MM.1S (cell line): ENCODE data around the gene TRPC1.

ENCODE experiments used
- DNase-seq: peaks from one replicate; pipeline ENCODE4 v3.0.0-alpha.2; 2015
- H2AFZ ChIP-seq: fragments of 300-600 bp; sonication (generic); 2 replicates; pipeline ENCODE4 v1.6.0; 2016; ENCODE audit warnings: antibody characterized with exemption, low read length
- H3F3A ChIP-seq: fragments of 300-600 bp; sonication (generic); 2 replicates; pipeline ENCODE4 v1.6.1; 2016; ENCODE audit warnings: mild to moderate bottlenecking, antibody characterized with exemption, low read length, moderate library complexity, mixed read lengths; ENCODE audit not compliant: insufficient read depth
- H3K27ac ChIP-seq: fragments of 300-600 bp; sonication (generic); 2 replicates; pipeline ENCODE4 v1.5.1; 2016; ENCODE audit warnings: mild to moderate bottlenecking, low read length
- H3K27me3 ChIP-seq: fragments of 300-600 bp; sonication (generic); replicated peaks from 2 replicates; pipeline ENCODE4 v1.6.0; 2016; ENCODE audit warnings: low read length; ENCODE audit not compliant: insufficient read depth
- H3K36me3 ChIP-seq: fragments of 300-600 bp; sonication (generic); replicated peaks from 2 replicates; pipeline ENCODE4 v1.6.1; 2016; ENCODE audit warnings: mild to moderate bottlenecking, low read length, mixed read lengths; ENCODE audit not compliant: insufficient read depth
- H3K4me1 ChIP-seq: fragments of 300-600 bp; sonication (generic); 2 replicates; pipeline ENCODE4 v1.6.1; 2016; ENCODE audit warnings: low read length, mixed read lengths
- H3K4me2 ChIP-seq: fragments of 300-600 bp; sonication (generic); 2 replicates; pipeline ENCODE4 v1.6.0; 2016; ENCODE audit warnings: low read depth, low read length
- H3K4me3 ChIP-seq: fragments of 300-600 bp; sonication (generic); 2 replicates; pipeline ENCODE4 v1.5.1; 2016; ENCODE audit warnings: low read length, mixed read lengths
- H3K79me2 ChIP-seq: fragments of 300-600 bp; sonication (generic); 2 replicates; pipeline ENCODE4 v1.6.1; 2016; ENCODE audit warnings: mixed run types, low read length, mixed read lengths
- H3K9ac ChIP-seq: fragments of 300-600 bp; sonication (generic); 2 replicates; pipeline ENCODE4 v1.6.1; 2016; ENCODE audit warnings: low read length, mixed read lengths
- H3K9me2 ChIP-seq: fragments of 300-600 bp; sonication (generic); replicated peaks from 2 replicates; pipeline ENCODE4 v1.6.1; 2016; ENCODE audit warnings: mild to moderate bottlenecking, low read length, mixed read lengths; ENCODE audit not compliant: insufficient read depth
- H3K9me3 ChIP-seq: fragments of 300-600 bp; sonication (generic); replicated peaks from 2 replicates; pipeline ENCODE4 v1.6.1; 2016; ENCODE audit warnings: mild to moderate bottlenecking, low read length, mixed read lengths; ENCODE audit not compliant: insufficient read depth
- H4K20me1 ChIP-seq: fragments of 300-600 bp; sonication (generic); 2 replicates; pipeline ENCODE4 v1.6.1; 2016; ENCODE audit warnings: mild to moderate bottlenecking, low read length, moderate library complexity, mixed read lengths; ENCODE audit not compliant: insufficient read depth
- CTCF ChIP-seq: fragments of 300-600 bp; sonication (generic); IDR thresholded peaks from 2 replicates; pipeline ENCODE4 v1.5.1; 2016; ENCODE audit warnings: antibody characterized with exemption, low read length, mixed read lengths
- EZH2 ChIP-seq: fragments of 300-600 bp; sonication (generic); optimal IDR thresholded peaks from 2 replicates; pipeline ENCODE3; 2017; ENCODE audit warnings: low read depth, mild to moderate bottlenecking, antibody characterized with exemption, low read length, mixed read lengths
- EZH2phosphoT487 ChIP-seq: fragments of 300-600 bp; sonication (generic); IDR thresholded peaks from 2 replicates; pipeline ENCODE4 v1.6.1; 2018; ENCODE audit warnings: antibody characterized with exemption, low read length

TRPC1 gene

GRCh38 chr3:142725357-142725739, 1.5 kb downstream of the TRPC1 start:
- no peaks in the 10 kb centered on the region for H3K27me3 ChIP-seq
- no peak overlapping the region for H3K9ac ChIP-seq
- TF ChIP-seq EZH2phosphoT487 (no peak), CTCF (no peak), EZH2 (no peak)
- no peaks in the 10 kb centered on the region for H4K20me1 ChIP-seq
- H3K4me1 ChIP-seq = no peaks in the 10 kb centered on the region
- no peaks in the 10 kb centered on the region for H3K9me2 ChIP-seq
- H3K79me2 ChIP-seq = no peaks in the 10 kb centered on the region
- H3K9me3 ChIP-seq = no peaks in the 10 kb centered on the region
- no peak overlapping the region for H3K4me3 ChIP-seq
- DNase-seq = no peak
- H3F3A ChIP-seq = no peaks in the 10 kb centered on the region
- no peaks in the 10 kb centered on the region for H3K36me3 ChIP-seq
- no peak overlapping the region for H2AFZ ChIP-seq
- peak overlapping the region; percentile 81; the same call in 1 of the 2 replicates for H3K4me2 ChIP-seq
- H3K27ac ChIP-seq = no peak overlapping the region

- Histone ChIP-seq H3F3A (no peaks in the 10 kb centered on the region), H3K27me3 (no peaks in the 10 kb centered on the region), H3K79me2 (no peaks in the 10 kb centered on the region), H3K9me2 (no peaks in the 10 kb centered on the region), H3K4me1 (no peaks in the 10 kb centered on the region), H3K4me2 (no peak overlapping the region), H4K20me1 (no peaks in the 10 kb centered on the region), H3K9ac (no peak overlapping the region), H2AFZ (no peak overlapping the region), H3K4me3 (no peak overlapping the region), H3K27ac (no peak overlapping the region), H3K36me3 (0 out of 2 replicates have a peak, but pooled peaks cover 3% of the 10 kb centered on the region), H3K9me3 (no peaks in the 10 kb centered on the region)
- TF ChIP-seq CTCF (no peak), EZH2phosphoT487 (no peak), EZH2 (no peak)
- DNase-seq = no peak
Measured at GRCh38 chr3:142726017-142726416, 2.2 kb downstream of the TRPC1 start.

GRCh38 chr3:142732066-142732465, 8.2 kb downstream of the TRPC1 start:
- H3K4me2 ChIP-seq = no peak overlapping the region
- no peak overlapping the region for H2AFZ ChIP-seq
- H3K4me1 ChIP-seq = no peaks in the 10 kb centered on the region
- TF ChIP-seq EZH2phosphoT487 (no peak), CTCF (no peak), EZH2 (no peak)
- no peak overlapping the region for H3K9ac ChIP-seq
- no peaks in the 10 kb centered on the region for H3K27me3 ChIP-seq
- no peaks in the 10 kb centered on the region for H3K9me3 ChIP-seq
- H3F3A ChIP-seq = no peaks in the 10 kb centered on the region
- no peak overlapping the region for H3K27ac ChIP-seq
- no peaks in the 10 kb centered on the region for H3K9me2 ChIP-seq
- H4K20me1 ChIP-seq = no peaks in the 10 kb centered on the region
- 0 out of 2 replicates have a peak, but pooled peaks cover 3% of the 10 kb centered on the region for H3K36me3 ChIP-seq
- H3K4me3 ChIP-seq = no peak overlapping the region
- H3K79me2 ChIP-seq = no peaks in the 10 kb centered on the region
- DNase-seq = no peak
